HG02970 (cell line): ENCODE measurements around the gene SBNO2.

Source experiments
- ATAC-seq: cut with Tn5 transposase; IDR thresholded peaks from one replicate; pipeline ENCODE4 v1.9.1; 2021; ENCODE audit warnings: mild to moderate bottlenecking, moderate library complexity, moderate number of reproducible peaks; ENCODE audit not compliant: unreplicated experiment, low FRiP score

Gene SBNO2

DNA sequence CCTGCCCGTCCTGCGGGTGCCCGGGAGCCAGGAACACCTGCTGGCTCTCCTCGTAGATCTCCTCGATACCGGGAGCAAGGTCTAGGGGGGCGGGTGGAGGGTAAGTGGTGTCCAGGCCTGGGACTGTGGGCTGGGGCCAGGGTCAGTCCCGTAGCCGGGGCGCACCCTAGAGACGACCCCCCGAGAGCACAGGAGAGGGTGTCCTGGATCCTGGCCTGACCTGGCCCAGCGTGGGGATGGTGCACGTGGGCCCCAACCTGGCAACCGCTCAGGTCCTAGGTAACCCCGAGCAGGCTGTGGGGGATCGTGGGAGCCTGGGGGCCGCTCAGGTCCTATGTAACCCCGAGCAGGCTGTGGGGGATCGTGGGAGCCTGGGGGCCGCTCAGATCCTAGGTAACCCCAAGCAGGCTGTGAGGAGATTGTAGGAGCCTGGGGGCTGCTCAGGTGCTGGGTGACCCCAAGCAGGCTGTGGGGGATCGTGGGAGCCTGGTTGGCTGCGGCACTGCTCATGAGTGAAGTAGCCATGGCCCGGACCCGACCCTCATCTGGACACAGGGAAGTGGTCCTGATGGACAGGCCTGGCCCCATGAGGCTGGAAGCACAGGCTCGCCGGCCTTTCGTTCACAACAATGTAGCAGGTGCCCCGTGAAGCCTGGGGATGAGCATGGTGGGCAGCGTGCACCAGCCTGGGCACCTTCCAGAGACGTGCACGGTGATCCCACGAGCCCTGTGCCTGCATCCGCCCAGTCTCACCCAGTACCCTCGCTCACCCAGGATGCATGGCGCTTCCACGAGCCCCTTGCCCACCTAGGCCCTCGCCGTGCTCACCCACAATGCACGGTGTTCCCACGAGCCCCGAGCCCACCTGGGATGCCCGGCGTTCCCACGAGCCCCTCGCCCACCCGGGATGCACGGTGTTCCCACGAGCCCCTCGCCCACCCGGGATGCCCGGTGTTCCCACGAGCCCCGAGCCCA lies 64.1 kb downstream of the SBNO2 start:
- no peak for ATAC-seq

GRCh38 chr19:1109032-1109551 lies 65.0 kb downstream of the SBNO2 start:
- ATAC-seq, result no peak

- no peak for ATAC-seq
Observed at GRCh38 chr19:1108291-1109031, 65.6 kb downstream of the SBNO2 start.

DNA sequence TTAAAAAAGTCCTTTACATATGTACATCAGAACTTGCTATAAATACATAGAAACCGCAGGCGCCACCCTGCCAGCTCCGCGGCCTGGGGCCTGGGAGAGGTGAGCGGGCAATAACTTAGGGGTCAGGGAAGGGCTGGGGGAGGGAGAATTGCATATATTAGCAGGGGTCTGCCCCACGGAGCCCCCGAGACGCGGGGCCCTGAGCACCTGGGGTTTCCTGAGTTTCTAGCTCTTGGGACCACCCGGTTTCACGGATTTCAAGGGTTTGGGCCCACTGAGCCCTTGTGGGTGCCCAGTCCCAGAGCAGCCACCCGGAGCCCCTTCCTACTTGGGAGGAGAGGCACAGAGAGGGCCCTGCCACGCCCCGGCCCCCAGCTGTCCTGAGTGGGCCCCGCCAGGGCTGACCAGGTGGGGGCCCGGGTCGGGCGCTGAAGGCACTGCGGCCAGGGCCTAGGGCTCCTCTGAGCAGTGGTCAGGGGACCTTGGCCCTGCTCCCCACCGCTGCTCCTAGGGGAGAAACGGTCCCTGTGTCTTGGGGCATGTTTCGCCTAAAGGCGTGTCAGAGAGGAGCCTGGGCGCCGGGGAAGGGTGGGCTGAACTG lies 66.3 kb downstream of the SBNO2 start:
- ATAC-seq, result no peak

GRCh38 chr19:1106841-1107660 lies 67.0 kb downstream of the SBNO2 start:
- no peak for ATAC-seq

- no peak for ATAC-seq
Observed at GRCh38 chr19:1105873-1106840, 67.9 kb downstream of the SBNO2 start.

- no peak for ATAC-seq
Observed at GRCh38 chr19:1105008-1105872, 68.8 kb downstream of the SBNO2 start.

DNA sequence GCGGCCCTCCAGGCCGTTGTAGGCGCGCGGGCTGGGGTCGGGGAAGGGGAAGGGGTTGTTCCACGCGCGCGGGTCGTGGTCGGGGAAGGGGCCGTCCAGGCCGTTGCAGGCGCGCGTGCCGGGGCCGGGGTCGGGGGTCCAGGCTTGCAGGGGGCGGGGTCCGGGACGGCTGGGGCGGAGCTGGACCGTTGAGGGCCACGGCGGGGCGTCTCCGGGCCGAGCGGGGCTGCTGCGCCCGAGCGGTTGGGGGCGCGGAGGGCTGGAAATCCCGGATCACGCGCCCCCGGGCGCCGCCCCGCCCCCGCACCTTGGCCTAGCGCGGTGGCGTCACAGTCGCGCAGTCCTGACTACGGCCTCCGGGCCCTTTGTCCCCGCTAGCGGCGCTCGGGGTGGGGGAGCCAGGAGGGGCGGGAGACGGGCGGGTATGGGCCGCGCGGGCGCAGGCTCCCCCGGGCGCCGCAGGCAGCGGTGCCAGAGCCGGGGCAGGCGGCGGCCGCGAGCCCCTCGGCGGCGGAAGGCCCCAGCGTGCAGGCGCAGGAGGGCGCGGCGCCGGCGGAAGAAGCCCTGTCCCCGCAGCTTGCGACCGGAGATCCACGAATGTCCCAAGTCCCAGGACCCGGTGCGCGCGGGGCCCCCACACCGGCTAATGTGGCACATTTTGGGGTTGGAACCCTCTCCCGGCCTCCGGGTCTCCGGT lies 69.6 kb downstream of the SBNO2 start:
- ATAC-seq, result peak; percentile 26

GRCh38 chr19:1103708-1104310 lies 70.3 kb downstream of the SBNO2 start, which contains the start of gene GPX4:
Gene GPX4, plus strand, starts transcription at chr19:1103994. Its CDS starts 50 bp downstream, at chr19:1104044.
- peak; percentile 72 for ATAC-seq

- ATAC-seq, result no peak
Observed at GRCh38 chr19:1103132-1103707, 70.8 kb downstream of the SBNO2 start.

GRCh38 chr19:1102407-1103131 lies 71.5 kb downstream of the SBNO2 start:
- no peak for ATAC-seq

- no peak for ATAC-seq
Observed at GRCh38 chr19:1101337-1101698, 72.8 kb downstream of the SBNO2 start.

DNA sequence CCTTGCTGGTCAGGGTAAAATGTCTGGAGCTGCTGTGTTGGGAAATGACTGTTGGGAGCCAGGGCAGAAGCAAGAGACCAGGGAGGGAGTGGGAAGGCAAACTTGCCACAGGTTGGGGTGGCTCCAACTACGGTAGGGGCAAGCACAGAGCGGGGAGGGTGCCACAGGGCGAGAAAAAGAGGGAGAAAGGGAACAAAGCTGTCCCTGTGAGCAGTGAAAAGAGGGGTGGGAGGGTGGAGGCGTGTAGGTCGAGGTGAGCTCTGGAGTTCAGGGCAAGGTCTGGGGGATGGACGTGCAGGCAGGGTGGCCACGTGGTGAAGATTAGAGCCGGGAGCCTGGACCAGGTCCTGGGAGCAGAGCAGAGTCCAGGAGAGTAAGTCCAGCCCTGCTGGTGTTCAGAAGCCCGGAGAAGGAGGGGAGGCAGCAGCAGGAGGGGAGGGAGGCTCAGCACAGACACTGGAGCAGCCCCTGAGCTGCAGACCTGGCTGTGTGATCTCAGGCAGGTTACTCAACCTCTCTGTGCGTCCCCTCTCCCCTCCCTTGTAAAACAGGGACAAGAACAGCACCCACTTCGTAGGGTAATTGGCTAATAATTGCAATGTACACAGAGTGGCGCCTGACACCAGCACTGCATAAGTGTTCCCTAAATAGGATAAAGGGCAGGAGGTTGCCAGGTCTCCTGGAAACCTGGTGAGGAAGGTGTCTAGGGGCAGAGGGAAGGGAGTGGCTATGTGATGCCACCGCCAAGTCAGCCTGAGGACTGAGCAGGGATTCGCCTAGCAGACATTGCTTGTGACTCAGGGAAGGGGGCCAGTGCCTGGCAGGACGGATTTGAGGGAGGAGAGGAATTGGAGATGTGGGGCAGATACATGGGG lies 75.7 kb downstream of the SBNO2 start:
- no peak for ATAC-seq

DNA sequence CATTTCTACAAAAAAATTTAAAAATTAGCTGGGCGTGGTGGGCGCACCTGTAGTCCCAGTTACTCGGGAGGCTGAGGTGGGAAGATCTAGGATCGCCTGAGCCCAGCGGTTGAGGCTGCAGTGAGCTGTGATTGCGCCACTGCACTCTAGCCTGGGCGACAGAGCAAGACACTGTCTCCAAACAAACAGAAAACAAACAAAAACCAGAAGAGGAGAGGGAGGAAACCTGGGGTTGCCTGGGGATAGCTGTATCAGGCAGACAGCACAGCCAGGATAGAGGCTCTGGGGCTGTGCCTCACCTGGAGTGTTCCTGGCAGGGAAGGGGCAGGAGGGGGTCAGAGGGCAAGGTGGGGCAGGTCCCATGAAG lies 76.3 kb downstream of the SBNO2 start:
- no peak for ATAC-seq
